ENCODE results near the gene FAM32A. TPM values are rescaled to one million over a fixed set of nuclear protein-coding genes. Genes with fewer than 3 reads are reported as not detected.

FAM32A gene
- total RNA-seq, 1 experiment from 2014 or later: 141 TPM

DNA sequence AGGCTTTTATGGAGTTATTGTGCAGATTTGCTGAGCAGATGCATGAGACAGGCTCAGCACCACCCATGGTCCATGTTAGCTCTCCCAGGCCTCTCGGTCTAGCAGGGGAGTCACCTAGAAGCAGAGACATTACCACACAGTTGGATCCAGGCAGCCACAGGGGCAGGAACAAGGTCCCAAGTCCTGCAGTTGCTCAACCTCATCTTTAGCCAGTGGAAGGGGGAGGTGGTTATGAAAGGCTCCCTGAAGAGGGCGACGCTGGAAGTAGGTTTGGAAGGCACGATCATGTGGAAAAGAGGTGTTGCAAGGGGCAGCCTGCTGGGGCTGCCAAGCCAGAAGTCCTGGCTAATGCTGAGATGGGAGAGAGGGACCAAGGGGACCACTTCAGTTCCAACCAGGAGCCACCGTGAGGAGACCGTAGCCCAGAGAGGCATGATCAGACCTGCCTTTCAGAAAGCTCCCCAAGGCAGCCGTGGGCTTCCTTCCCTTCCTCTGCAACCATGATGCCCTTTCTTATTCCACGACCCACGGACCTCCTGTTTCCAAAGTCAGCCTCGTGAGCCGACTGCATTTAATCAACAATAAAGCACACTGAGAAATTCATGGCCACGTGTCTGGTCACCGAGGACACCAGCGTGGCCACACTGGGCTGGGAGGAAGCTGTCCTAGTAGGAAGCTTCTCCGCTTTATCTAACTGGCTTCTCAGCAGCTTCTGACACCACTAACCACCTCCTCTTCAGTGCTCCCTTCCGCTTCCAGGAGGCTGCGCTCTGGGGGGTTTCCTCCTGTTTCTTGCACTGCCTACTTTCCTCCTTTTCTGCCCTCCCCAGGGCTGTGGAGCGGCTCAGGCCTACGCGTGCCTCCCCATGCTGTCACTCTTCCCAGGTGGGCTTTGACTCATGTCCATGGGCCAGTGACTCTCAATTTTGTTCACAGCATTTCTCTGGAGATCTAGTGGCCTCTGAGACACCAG is 15.1 kb downstream of the FAM32A start:
- H3K9ac ChIP-seq (ENCODE audit: low read length): no peak overlapping the region
- H3K9me2 ChIP-seq (replicated peaks; ENCODE audit: low read length): no peaks in the 10 kb centered on the region
- DNase-seq (no peak), ATAC-seq (no peak)
- H3K9me3 ChIP-seq (ENCODE audit: low read length): no peaks in the 10 kb centered on the region
- H3K4me1 ChIP-seq (ENCODE audit: insufficient read depth, low read length): peaks cover 28% of the 10 kb centered on the region
- no peaks in the 10 kb centered on the region for H3K36me3 ChIP-seq (ENCODE audit: low read depth, low read length)
- no TSS peak for BruUV-seq (replicated peaks)
- H3K79me2 ChIP-seq (ENCODE audit: low read length): peaks cover 26% of the 10 kb centered on the region
- intact Hi-C loops (cut with micrococcal nuclease): no loop called here
- H3K4me2 ChIP-seq (ENCODE audit: low read length): no peak overlapping the region
- H3F3A ChIP-seq (ENCODE audit: low read length, unreplicated experiment): no peaks in the 10 kb centered on the region
- TF ChIP-seq, protein P1, sequence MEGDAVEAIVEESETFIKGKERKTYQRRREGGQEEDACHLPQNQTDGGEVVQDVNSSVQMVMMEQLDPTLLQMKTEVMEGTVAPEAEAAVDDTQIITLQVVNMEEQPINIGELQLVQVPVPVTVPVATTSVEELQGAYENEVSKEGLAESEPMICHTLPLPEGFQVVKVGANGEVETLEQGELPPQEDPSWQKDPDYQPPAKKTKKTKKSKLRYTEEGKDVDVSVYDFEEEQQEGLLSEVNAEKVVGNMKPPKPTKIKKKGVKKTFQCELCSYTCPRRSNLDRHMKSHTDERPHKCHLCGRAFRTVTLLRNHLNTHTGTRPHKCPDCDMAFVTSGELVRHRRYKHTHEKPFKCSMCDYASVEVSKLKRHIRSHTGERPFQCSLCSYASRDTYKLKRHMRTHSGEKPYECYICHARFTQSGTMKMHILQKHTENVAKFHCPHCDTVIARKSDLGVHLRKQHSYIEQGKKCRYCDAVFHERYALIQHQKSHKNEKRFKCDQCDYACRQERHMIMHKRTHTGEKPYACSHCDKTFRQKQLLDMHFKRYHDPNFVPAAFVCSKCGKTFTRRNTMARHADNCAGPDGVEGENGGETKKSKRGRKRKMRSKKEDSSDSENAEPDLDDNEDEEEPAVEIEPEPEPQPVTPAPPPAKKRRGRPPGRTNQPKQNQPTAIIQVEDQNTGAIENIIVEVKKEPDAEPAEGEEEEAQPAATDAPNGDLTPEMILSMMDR (conservative IDR thresholded peaks at IDR 0.05; ENCODE audit: low read depth, low read length): peak; percentile 22; the same call in 1 of the 2 replicates
- no peak for TF ChIP-seq EZH2phosphoT487 (IDR thresholded peaks at IDR 0.05; ENCODE audit: borderline replicate concordance, low read length)
- ChIA-PET CTCF (no interaction called here), POLR2A (ENCODE audit: unreplicated experiment) (no interaction called here)
- no peaks in the 10 kb centered on the region for H4K20me1 ChIP-seq (ENCODE audit: low read length)
- H2AFZ ChIP-seq (ENCODE audit: low read length): no peak overlapping the region
- H3K27me3 ChIP-seq (ENCODE audit: low read length): no peaks in the 10 kb centered on the region
- H3K4me3 ChIP-seq (ENCODE audit: low read length): no peak overlapping the region
- no peak overlapping the region for H3K27ac ChIP-seq (ENCODE audit: low read length)

DNA sequence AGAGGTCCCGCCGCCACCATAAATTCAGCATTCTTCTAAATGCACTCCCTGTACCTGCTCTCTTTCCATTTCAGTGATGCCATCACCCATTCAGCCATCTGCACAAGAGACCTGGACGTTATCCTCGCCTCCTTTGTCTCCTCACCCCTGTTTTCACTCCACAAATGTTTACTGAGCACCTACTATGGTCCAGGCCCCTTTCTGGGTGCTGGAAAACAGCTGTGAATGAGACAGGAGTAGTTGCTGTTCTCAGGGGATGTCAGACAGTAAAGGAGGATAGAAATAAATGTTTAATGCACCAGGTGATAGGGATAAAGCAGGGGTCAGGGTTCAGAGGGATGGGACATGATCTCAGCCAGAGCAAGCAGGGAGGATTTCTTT is 15.8 kb downstream of the FAM32A start:
- BruUV-seq (replicated peaks): no TSS peak
- intact Hi-C loops (cut with micrococcal nuclease): no loop called here
- H3K9me3 ChIP-seq (ENCODE audit: low read length): no peaks in the 10 kb centered on the region
- ATAC-seq (no peak), DNase-seq (no peak)
- no peak overlapping the region for H3K4me2 ChIP-seq (ENCODE audit: low read length)
- no peaks in the 10 kb centered on the region for H3K27me3 ChIP-seq (ENCODE audit: low read length)
- TF ChIP-seq, protein P1 (conservative IDR thresholded peaks at IDR 0.05; ENCODE audit: low read depth, low read length): no peak
- TF ChIP-seq EZH2 (IDR thresholded peaks at IDR 0.05; ENCODE audit: low read length, unreplicated experiment): no peak
- no peak for TF ChIP-seq EZH2phosphoT487 (IDR thresholded peaks at IDR 0.05; ENCODE audit: borderline replicate concordance, low read length)
- no peaks in the 10 kb centered on the region for H3F3A ChIP-seq (ENCODE audit: low read length, unreplicated experiment)
- CTCF ChIA-PET: no interaction called here
- H3K79me2 ChIP-seq (ENCODE audit: low read length): peaks cover 26% of the 10 kb centered on the region
- H3K36me3 ChIP-seq (ENCODE audit: low read depth, low read length): no peaks in the 10 kb centered on the region; the same call in 1 of the 2 replicates
- H3K9ac ChIP-seq (ENCODE audit: low read length): no peak overlapping the region
- H3K9me2 ChIP-seq (replicated peaks; ENCODE audit: low read length): no peaks in the 10 kb centered on the region
- no peak overlapping the region for H2AFZ ChIP-seq (ENCODE audit: low read length)
- H3K4me3 ChIP-seq (ENCODE audit: low read length): no peak overlapping the region
- H3K27ac ChIP-seq (ENCODE audit: low read length): no peak overlapping the region
- POLR2A ChIA-PET (ENCODE audit: unreplicated experiment): no interaction called here
- H4K20me1 ChIP-seq (ENCODE audit: low read length): no peaks in the 10 kb centered on the region
- peaks cover 24% of the 10 kb centered on the region for H3K4me1 ChIP-seq (ENCODE audit: insufficient read depth, low read length)

Data from PC-3 (cell line).